Measurements from ENCODE around the gene LDLRAD4.

LDLRAD4 gene

DNA sequence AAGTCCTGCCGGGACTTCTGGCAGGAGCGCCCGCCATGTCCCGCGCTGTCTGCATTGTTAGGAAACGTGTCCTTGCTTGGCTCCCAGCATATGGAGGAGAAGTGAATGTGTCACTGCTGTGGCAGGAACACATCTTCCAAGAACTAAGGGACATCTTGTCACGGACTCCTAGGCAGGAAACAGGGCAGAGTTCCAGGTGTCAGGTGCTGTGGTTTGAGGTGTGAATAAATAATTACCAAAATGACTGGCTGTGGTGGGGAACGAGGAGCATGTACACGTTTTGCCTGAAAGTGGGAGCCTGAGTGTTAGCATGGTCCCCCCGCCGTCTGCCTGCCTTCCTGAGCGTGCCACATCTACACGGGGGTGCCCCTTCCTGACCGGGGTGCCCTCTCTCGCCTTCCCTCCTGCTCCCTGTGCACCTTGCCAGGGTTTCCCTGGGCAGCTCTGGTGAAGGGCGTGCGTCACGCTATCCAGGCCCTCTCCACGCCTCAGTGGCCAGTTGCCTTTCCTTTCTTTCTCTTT, 237.5 kb downstream of the LDLRAD4 start:
- peaks cover 46% of the 10 kb centered on the region for H3K4me1 Mint-ChIP-seq
- peak overlapping the region; percentile 4 for H3K4me3 Mint-ChIP-seq
- H3K27me3 Mint-ChIP-seq: no peaks in the 10 kb centered on the region
- H3K36me3 Mint-ChIP-seq: peaks cover 22% of the 10 kb centered on the region
- CTCF ChIA-PET: interaction anchor here (1.5 kb wide), 1 partner anchor 236 kb away, joined by 3 read pairs; no protein-coding TSS in a partner anchor
- peak overlapping the region; percentile 60 for H3K27ac Mint-ChIP-seq
- peak; percentile 55 for DNase-seq
- peaks cover 18% of the 10 kb centered on the region for H3K9me3 Mint-ChIP-seq

- Mint-ChIP-seq H3K4me1 (peaks cover 48% of the 10 kb centered on the region), H3K27ac (peak overlapping the region; percentile 58), H3K4me3 (no peak overlapping the region), H3K36me3 (peaks cover 25% of the 10 kb centered on the region), H3K27me3 (no peaks in the 10 kb centered on the region), H3K9me3 (peaks cover 21% of the 10 kb centered on the region)
- no peak for DNase-seq
- CTCF ChIA-PET: no interaction called here
Observed at GRCh38 chr18:13456736-13457271, 238.2 kb downstream of the LDLRAD4 start.

DNA sequence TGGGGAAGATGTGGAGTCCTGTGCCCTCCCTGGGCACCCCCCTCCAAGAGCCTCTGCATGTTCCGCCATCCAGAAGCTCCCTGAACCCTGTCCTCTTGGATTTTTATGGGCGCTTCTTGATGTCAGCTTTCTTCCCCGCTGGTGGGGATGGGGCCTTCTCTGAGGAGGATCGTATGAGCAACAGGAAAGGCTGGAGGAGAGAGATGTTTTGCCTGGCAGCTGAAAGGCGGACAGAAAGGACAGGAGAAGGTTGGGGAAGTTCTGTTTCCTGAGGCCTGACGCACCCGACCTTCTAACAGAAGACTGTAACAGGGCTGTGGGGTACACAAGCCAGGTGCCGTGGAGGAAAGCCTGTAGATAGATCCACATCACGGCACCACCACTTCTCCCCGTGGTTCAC, 238.8 kb downstream of the LDLRAD4 start:
- CTCF ChIA-PET: interaction anchor here (0.7 kb wide), 1 partner anchor 41 kb away, joined by 3 read pairs; no protein-coding TSS in a partner anchor
- Mint-ChIP-seq H3K27me3 (no peaks in the 10 kb centered on the region), H3K4me3 (no peak overlapping the region), H3K9me3 (peaks cover 21% of the 10 kb centered on the region), H3K27ac (peak overlapping the region; percentile 58), H3K36me3 (peaks cover 27% of the 10 kb centered on the region), H3K4me1 (peaks cover 50% of the 10 kb centered on the region)
- no peak for DNase-seq

DNA sequence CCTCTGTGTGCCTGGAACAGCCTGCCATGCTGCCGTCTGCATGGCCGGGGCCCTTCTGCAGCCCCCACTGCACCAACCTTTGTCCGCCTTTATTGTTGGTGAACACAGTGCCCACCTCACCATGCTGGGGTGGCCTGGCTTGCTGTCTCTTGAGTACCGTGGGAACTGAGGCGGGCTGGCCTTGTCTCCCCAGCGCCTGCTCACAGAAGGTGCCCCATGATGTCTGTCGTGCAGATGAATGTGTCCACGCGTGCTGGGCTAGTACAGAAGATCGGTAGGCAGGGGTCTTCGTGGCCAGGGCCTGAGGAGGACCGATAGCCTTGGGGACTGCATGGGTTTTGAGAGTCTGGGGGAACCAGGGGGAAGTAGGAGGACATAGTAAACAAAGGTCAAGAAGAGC, 242.4 kb downstream of the LDLRAD4 start:
- no peak overlapping the region for H3K27ac Mint-ChIP-seq
- peaks cover 69% of the 10 kb centered on the region for H3K4me1 Mint-ChIP-seq
- H3K4me3 Mint-ChIP-seq: no peak overlapping the region
- CTCF ChIA-PET: no interaction called here
- no peaks in the 10 kb centered on the region for H3K27me3 Mint-ChIP-seq
- peaks cover 21% of the 10 kb centered on the region for H3K9me3 Mint-ChIP-seq
- DNase-seq: no peak
- H3K36me3 Mint-ChIP-seq: peaks cover 43% of the 10 kb centered on the region

DNA sequence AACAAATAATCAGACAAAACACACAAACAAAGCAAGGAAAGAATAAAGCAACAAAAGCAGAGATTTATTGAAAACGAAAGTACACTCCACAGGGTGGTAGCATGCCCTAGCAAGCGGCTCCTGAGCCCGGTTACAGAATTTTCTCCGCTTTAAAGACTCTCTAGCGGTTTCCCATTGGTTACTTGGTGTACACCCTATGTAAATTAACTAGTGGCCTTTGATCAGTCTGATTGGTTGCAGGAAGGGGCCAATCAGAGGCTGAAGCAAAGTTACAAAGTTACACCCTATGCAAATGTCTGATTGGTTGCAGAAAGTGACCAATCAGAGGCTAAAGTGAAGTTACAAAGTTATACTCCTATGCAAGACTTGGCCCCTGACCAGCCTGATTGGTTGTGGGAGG, 242.9 kb downstream of the LDLRAD4 start:
- no peak for DNase-seq
- H3K27ac Mint-ChIP-seq: no peak overlapping the region
- H3K9me3 Mint-ChIP-seq: peaks cover 23% of the 10 kb centered on the region
- no peaks in the 10 kb centered on the region for H3K27me3 Mint-ChIP-seq
- CTCF ChIA-PET: no interaction called here
- peaks cover 48% of the 10 kb centered on the region for H3K36me3 Mint-ChIP-seq
- peaks cover 69% of the 10 kb centered on the region for H3K4me1 Mint-ChIP-seq
- no peak overlapping the region for H3K4me3 Mint-ChIP-seq

DNA sequence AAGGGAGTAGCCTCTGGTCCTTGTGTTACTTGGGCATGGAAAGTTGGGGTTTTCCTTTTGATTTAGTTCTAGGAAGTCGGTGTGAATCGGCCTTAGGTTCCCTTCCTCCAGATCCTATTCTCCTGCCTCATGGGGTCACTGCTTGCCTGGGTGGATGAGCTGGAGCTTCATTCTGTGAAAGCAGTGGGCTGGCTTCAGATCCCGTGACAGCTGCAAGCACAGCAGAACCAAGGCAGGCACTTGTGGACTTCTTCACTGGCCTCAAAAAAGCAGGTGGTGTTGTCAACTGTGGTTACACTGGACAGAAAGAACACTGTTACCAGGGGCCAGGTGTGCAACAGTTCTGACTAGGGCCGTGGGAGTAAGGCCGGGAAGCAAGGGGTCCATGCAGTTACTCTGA, 243.4 kb downstream of the LDLRAD4 start:
- H3K27ac Mint-ChIP-seq: peak overlapping the region; percentile 24
- no peak overlapping the region for H3K4me3 Mint-ChIP-seq
- CTCF ChIA-PET: no interaction called here

DNA sequence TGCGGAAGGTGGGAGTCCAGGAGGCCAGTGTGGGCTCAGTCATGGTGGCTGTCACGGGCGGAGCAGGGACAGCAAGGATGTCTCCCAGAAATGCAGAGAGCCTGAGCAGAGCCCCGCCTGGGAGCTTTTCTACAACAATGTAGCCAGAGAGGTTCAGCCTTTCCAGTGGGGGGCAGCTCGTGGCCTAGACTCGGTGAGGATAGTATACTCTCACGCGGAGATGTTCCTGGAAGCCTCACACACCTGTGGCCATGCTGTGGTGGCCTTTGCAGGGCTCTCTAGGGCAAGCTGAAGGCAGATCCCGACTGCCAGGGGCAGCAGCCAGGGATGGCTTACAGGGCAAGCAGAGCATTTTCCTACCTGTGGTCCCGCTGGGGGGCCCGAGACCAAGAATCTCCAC, 244.1 kb downstream of the LDLRAD4 start:
- peaks cover 30% of the 10 kb centered on the region for H3K9me3 Mint-ChIP-seq
- H3K4me3 Mint-ChIP-seq: no peak overlapping the region
- no peaks in the 10 kb centered on the region for H3K27me3 Mint-ChIP-seq
- no peak overlapping the region for H3K27ac Mint-ChIP-seq
- H3K4me1 Mint-ChIP-seq: peaks cover 69% of the 10 kb centered on the region
- H3K36me3 Mint-ChIP-seq: peaks cover 54% of the 10 kb centered on the region
- CTCF ChIA-PET: interaction anchor here (1.2 kb wide), 2 partner anchors 16 to 246 kb away, joined by 3 read pairs; no protein-coding TSS in a partner anchor
- DNase-seq: no peak

More for the DNA sequence above, 243.4 kb downstream of the LDLRAD4 start:
- Mint-ChIP-seq H3K9me3 (peaks cover 27% of the 10 kb centered on the region), H3K27me3 (no peaks in the 10 kb centered on the region), H3K4me1 (peaks cover 70% of the 10 kb centered on the region), H3K36me3 (peaks cover 53% of the 10 kb centered on the region)
- DNase-seq: no peak

DNA sequence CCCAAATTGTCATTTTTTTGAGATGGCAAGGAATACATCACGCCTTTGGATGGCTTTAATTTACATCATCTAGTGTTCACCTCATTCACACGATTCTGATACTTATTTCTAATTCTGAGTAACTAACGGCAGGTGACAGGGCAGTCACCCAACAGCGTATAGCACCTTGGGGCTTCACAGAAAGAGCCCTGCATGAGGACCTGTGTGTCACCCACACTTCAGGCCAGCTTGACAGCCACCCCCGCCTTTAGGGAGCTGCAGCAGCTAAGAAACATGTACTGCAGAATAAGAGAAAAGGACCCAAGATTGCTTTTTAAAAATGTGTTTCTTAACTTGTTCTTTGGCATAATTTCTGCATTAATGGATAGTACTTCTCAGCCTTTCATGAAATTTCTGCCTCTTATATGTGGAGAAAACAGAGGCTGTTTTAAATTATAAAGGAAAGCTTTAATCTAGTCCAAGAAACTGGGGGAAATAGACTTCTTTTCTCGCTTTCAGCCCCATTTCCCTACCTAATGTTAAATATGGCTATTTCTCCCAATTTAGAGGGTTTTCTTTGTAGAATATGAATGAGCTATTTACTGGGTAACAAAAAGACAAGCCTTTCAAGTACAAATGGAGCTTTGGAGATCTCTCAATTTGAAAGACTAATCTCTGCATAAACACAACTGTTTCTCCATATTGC, 245.1 kb downstream of the LDLRAD4 start:
- peak overlapping the region; percentile 99 for H3K4me3 Mint-ChIP-seq
- CTCF ChIA-PET: interaction anchor here (1.2 kb wide), 2 partner anchors 17 to 247 kb away, joined by 3 read pairs; no protein-coding TSS in a partner anchor
- H3K4me1 Mint-ChIP-seq: peaks cover 68% of the 10 kb centered on the region
- DNase-seq: no peak
- no peaks in the 10 kb centered on the region for H3K27me3 Mint-ChIP-seq
- peaks cover 49% of the 10 kb centered on the region for H3K36me3 Mint-ChIP-seq
- peaks cover 25% of the 10 kb centered on the region for H3K9me3 Mint-ChIP-seq
- H3K27ac Mint-ChIP-seq: peak overlapping the region; percentile 98

DNA sequence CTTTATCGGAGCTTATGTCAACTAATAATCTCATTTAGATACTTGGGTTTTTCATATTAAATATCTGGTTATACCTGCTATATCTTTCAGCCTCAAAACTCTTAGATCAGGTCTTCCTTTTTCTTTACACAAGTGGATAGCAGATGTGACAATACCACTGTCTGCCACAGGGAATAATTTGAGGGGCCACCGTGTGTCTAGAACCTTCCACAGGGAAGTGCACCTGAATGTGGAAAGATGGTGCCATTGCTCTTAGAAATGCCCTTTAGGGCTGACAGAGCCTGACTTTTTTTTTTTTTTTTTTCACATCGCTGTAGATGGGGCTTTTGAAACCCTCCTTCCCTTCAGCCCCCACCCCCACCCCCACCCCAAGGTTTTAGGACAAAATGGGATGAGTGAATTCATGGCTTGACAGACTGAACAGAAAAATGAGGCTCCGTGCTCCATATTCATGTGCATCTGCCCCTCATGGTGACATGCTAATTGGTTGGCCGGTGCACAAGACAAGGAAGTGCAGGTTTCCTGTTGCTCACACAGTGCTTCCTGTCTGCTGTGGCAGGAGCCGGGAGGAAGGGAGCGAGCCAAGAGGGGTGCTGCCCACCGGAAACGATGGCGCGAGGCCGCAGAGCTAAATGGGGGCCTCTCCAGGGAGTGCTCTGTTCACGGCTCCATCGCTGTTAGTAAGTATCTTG, 246.0 kb downstream of the LDLRAD4 start:
- Mint-ChIP-seq H3K4me1 (peaks cover 76% of the 10 kb centered on the region), H3K27ac (peak overlapping the region; percentile 98), H3K36me3 (peaks cover 54% of the 10 kb centered on the region), H3K4me3 (peak overlapping the region; percentile 99), H3K27me3 (no peaks in the 10 kb centered on the region), H3K9me3 (peaks cover 27% of the 10 kb centered on the region)
- CTCF ChIA-PET: no interaction called here
- DNase-seq: peak; percentile 85

DNA sequence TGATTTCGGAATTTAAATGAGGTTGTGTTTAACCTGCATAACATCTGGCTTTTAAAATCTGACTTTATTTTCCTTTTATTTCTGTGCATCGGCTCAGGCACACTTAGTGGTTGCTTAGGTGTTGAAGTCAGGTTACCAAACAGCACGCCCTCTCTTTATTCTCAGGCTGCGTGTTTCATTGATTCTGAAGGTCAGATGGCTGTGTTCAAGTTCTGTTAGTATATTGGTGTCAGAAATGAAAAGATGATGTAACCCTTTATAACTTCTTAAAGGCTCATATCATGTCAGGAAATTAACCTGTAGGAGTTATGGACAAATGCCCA, 246.5 kb downstream of the LDLRAD4 start:
- CTCF ChIA-PET: no interaction called here
- peaks cover 77% of the 10 kb centered on the region for H3K4me1 Mint-ChIP-seq

DNA sequence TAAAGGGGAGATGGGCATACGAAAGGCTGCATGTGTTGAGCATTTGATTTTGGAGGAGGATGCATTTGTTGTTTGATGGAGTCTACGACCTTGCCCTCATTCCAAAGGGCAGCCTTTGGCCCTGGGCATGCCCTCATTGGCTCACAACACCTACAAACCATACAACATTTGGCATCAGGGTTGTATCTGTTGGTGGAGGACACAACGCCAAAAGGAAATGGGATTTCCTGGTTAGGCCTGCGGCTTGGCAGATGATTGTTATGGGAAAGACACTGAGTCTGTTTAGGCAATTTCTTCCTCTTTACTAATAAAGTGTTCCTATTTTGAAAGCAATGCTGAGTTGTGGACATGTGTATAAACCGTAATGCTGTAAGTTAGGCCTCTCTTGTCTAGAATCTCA, 246.9 kb downstream of the LDLRAD4 start:
- CTCF ChIA-PET: no interaction called here
- no peak for DNase-seq

More for the DNA sequence above, 246.5 kb downstream of the LDLRAD4 start:
- no peak for DNase-seq
- H3K9me3 Mint-ChIP-seq: peaks cover 26% of the 10 kb centered on the region
- peak overlapping the region; percentile 99 for H3K4me3 Mint-ChIP-seq
- H3K36me3 Mint-ChIP-seq: peaks cover 51% of the 10 kb centered on the region
- H3K27me3 Mint-ChIP-seq: no peaks in the 10 kb centered on the region
- peak overlapping the region; percentile 98 for H3K27ac Mint-ChIP-seq

DNA sequence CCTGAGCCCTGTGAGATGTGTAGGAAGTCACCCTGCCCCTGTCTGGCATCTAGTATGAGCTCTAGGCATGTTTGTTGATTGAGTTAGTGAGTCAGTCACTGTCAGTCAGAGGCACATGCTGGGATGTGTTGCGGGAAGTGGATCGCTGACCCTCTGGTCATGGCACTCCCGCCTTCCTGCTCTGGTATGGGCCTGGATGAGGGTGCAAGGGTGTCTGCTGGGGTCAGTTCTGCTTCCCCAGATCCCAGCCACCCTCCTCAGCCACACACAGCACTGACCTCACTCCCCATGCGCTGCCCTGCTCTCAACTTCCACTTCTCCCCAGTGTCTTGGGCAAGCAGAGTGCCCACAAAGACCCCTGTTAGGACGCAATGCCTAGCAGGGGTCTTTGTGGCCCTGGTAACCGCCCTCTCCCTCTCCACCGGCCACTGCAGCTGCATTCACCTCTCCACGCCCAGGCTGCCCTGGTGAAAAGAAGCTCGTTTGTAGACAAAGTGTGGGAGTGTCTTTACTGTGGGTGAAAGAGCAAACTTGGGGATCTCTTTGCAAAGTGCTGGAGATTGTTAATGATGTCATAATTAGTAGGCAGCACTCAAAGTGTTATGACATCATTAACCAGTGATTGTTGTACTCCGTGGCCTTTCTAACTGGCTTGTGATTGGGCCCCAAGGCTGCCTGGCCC, 252.1 kb downstream of the LDLRAD4 start:
- H3K4me1 Mint-ChIP-seq: peaks cover 57% of the 10 kb centered on the region
- H3K36me3 Mint-ChIP-seq: peaks cover 63% of the 10 kb centered on the region
- H3K27ac Mint-ChIP-seq: no peak overlapping the region
- CTCF ChIA-PET: no interaction called here
- H3K27me3 Mint-ChIP-seq: no peaks in the 10 kb centered on the region
- peaks cover 21% of the 10 kb centered on the region for H3K9me3 Mint-ChIP-seq
- H3K4me3 Mint-ChIP-seq: no peak overlapping the region
- no peak for DNase-seq

More for the DNA sequence above, 246.9 kb downstream of the LDLRAD4 start:
- Mint-ChIP-seq H3K4me3 (peak overlapping the region; percentile 99), H3K4me1 (peaks cover 77% of the 10 kb centered on the region), H3K27ac (peak overlapping the region; percentile 98), H3K36me3 (peaks cover 53% of the 10 kb centered on the region), H3K9me3 (peaks cover 26% of the 10 kb centered on the region), H3K27me3 (no peaks in the 10 kb centered on the region)

- DNase-seq: no peak
- H3K4me3 Mint-ChIP-seq: no peak overlapping the region
- peaks cover 50% of the 10 kb centered on the region for H3K4me1 Mint-ChIP-seq
- H3K27ac Mint-ChIP-seq: no peak overlapping the region
- CTCF ChIA-PET: no interaction called here
- no peaks in the 10 kb centered on the region for H3K27me3 Mint-ChIP-seq
- peaks cover 21% of the 10 kb centered on the region for H3K9me3 Mint-ChIP-seq
- H3K36me3 Mint-ChIP-seq: peaks cover 62% of the 10 kb centered on the region
Observed at GRCh38 chr18:13471198-13471845, 252.8 kb downstream of the LDLRAD4 start.

All from activated naive CD4-positive, alpha-beta T cell treated with anti-CD3 and anti-CD28 coated beads, Interleukin-2, amount 10 ng/mL, durations not matched to agents 7 days and 5 days (primary cell).